Fibroblast of skin of left biceps (primary cell): ENCODE results near the gene HHAT.

ENCODE experiments used
- DNase-seq, 2 experiments: peaks; one replicate each; pipeline ENCODE4 v3.0.0-alpha.2; 2013; ENCODE audit warnings: low read depth in 2 of 2

Gene HHAT

DNA sequence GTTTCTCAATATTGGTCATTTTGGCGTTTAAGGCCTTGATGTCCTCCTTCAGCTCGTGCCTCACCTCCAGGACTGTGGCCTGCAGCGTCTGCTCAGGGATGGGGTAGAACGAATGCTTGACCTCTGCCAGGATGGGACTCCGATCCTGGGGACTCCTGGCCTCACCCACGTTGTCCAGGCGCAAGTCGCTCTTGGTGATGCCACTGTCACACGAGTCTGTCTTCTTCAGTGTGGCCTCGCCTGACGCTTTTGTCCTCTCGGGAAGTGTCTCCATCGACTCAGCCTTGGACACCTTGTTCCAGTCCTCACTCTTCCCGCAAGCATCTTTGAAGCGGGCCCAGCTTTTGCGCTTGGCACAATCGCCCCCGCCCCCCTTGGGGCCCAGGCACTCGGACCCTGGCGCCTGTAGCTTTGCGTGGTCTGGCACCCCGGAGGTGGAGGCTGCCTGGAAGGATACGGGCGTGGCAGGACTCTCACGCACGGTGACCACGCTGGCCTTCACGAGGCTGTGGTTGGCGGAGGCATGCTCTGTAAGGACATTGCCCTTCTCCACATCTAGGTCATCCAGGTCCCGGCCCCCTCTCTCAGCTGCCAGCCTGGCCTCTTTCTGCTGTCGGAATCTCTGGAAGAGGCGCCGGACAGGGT lies 354.8 kb downstream of the HHAT start:
- DNase-seq: no peak

DNA sequence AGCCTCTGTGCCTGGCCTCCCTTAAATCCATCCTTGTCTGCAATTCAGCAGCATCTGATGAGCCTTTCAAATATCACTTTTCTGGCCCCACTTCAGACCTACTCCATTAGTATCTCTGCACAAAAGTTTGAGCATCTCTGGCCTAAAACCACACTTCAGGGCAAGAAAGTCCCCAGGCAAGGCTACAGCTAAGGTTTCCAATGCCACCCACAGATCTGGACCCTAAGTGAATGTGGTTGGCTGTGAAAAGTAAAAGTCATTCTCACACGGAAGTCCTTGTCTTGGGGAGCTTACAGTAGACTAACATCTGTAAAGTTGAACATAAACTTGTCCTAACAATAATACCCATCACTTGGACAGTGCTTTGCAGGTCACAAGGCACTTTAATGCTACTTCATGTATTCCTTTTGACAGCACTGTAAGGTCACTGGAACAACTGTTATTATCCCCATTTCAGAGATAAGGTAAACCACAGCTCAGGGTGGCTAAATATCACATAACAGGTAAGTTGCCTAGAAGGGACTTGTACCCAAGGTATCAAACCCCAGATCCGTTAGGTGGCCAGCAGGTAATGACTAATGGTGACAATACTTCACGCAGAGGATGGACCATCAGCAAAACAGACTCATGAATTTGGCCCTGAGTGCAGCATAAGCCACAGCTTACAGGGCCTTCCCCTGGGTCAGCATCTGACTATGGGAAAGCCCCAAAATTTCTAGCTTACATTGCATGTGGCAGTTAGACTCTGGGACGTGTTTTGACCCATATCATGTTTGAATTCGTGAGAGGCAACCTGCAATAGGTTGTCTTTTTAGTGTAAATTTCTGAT lies 356.0 kb downstream of the HHAT start:
- no peak for DNase-seq

DNA sequence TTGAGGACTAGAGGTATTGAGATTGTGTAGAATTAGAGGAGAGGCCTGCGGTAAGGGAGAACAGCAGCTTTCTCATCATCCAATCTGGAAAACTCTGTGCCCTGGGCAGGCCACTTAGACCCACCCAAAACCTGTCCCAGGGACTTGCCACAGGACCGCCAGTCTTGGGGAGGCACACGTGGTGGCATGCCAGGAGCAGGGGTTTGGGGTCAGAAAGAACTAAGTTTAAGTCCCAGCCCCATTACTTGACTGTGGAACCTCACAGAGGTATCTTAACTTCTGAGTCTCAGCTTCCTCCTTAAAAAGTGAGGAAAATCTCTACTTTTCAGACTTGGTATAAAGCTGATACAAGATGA lies 356.6 kb downstream of the HHAT start:
- no peak for DNase-seq

DNA sequence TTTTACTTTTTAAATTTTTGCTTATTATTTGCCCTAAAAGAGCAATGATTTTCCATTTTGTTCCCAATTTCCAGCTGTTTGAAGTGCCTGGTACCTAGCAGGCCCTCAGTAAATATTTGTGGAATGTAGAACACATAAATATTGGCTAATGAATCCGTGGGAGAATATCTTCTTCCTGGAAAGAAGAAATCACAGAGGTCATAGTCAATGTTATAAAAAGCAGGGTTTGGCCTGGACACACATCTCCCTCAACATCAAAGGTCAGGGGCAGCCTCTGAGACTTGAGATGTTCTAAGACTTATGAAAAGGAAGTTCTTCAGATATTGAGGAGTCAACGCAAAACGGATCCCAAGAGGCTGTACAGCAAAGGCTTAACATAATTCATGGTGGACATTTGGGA lies 358.1 kb downstream of the HHAT start:
- DNase-seq: no peak

DNA sequence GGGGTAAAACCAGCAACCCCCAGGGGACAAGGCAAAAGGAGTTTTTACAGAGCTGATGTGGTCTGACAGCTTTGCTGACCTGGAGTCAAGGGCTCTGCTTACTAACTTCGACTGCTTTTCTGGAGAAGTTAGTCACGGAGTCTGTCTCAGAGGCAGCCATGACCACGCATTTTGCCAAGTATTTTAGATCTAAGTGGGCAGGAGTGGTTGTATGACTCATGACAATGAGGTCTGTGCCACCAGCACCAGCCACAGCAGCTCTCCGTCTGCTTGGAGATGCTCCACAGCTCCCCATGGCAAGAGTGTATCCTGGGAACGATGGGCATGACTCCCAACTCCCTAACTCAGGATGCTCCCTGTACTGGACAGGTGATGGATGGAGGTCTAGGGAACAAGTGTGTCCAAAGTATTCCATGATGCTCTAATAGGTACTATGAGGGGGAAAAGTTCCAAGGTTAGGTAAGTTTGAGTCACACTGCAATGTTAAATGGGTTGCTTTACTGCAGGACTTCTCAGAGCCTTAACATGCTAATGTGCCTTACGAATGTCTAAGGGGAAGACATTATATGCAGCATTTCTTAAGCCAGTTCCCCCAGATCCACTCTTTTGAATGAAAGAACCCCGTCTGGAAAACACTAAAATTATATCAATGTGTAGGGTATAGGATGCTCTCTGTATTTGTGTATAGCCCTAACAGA lies 359.0 kb downstream of the HHAT start:
- no peak for DNase-seq

DNA sequence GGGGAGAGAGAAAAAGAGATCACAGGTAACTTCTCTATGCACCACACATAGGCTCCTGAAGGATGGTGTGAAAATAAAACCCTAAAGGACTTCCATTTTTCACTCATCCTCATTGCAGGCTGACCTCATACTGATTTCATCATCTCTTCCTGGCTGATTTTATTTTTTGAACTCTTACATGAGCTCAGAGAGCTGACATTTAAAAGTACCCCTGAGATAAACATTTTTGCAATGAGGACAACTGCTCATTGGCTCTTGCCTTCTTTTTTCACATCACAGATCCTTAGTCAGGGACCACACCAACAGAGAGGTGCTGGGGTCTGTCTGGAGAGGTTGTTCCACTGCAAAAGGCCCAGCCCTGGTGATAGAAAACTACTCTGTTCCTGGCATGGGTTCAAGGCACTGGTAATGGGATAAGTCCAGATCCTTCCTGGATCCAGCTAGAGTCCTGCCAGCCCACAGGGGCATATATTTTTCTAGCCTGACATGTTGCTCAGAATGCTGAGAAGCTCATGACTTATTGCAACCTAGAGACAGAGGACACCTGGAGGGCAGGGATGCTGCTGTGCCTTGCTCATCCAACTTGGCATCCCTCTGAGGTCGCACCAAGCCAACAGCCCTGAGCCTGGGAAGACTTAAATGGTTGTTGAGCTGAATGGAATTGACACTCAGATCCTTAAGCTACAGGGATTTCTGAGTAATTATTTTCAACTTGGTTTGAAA lies 360.0 kb downstream of the HHAT start:
- no peak for DNase-seq

DNA sequence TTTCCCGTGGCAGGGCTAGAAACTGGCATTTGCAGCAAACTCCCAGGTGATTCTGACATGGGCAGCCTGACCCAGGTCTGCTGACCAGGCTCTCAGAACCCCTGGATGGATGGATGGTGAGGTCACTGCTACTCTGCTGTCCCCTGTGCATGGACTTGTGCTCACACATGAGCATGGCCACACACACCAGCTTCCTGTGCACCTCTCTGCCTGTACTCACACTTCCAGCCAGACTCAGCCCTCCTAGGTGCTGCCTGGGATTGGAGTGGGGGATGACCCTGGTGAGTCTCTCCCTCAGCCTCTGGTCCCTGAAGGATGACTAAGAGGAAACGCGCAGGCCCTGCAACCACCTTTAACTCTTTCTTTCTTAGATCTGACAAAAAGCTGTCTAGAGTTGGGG lies 361.1 kb downstream of the HHAT start:
- no peak for DNase-seq

DNA sequence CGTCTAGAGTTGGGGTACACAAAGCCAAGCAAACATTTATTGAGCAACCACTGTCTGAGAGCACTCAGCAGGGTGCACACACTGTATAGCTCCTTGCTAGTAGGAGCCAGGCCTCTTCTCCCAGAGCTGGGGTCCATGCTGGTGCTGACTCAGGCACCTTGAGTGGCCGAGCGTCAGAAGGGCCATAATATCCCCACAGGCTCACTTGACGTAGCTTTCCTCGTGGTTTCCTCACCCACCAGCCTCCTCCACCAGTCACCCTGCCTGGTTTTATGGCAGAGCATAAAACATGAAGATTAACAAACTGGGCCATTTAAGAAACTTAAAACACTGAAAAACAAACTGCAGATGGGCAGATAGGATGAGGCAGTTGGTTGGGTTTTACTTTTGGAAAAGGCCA lies 361.5 kb downstream of the HHAT start:
- no peak for DNase-seq

DNA sequence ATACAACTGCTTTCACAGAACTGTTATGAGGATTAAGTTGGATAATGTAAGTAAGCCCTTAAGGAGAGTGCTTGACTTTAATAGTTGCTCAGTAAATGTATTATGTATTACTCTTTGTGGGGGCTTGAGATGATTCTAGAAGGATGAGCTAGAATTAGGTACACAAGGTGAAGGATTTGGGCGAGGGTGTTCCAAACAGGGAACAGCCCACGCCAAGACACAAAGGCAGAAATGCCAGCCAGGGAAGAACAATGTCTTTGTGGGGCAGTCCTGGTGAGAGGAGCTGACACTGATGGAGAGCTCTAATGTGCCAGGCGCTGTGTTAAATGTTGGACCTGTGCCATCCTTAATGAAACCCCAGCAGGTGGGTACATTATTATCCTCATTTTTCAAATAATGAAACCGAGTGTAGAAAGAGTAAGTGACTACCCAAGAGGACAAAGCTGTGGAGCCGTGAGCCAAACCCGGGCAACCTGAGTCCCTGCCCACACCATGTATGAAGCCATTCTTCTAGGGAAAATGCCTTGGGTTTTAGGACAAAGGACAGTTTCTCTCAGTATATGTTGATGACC lies 362.4 kb downstream of the HHAT start:
- no peak for DNase-seq

DNA sequence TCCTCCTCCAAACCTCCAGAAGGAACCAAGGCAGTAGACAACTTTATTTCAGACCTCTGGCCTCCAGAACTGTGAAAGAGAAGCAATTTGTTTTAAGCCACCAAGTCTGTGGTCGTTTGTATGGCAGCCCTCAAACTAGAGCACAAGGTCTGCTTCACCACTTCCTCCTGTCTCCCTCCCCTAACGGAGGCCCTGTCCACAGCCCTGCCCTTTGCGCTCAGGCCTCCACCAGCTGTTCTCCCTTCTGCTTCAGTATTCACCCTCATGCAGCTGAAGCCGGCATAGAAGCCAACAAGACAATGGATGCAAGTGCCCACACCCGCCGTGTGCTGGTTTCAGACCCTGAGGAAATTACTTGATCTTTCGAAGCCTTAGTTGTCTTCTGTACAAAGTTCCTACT lies 364.1 kb downstream of the HHAT start:
- DNase-seq: no peak

DNA sequence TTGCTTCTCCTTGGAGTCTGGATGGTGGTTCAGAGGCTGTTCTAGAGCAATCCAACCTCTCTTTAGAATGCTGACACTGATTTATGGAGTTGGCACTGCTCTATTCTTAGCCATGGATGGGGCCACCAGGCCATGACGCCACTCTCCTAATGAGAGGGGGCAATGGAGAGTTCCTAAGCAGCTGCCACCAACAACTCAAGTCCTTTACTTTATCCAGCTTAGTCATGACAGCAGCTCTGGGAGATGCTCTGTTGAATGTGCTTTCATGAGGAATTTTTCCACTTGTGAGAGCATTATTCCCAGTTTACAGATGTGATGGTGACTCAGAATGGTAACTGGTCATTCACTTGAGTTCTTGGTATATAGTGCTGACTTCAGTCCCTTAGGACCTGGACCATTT lies 366.3 kb downstream of the HHAT start:
- DNase-seq: no peak

DNA sequence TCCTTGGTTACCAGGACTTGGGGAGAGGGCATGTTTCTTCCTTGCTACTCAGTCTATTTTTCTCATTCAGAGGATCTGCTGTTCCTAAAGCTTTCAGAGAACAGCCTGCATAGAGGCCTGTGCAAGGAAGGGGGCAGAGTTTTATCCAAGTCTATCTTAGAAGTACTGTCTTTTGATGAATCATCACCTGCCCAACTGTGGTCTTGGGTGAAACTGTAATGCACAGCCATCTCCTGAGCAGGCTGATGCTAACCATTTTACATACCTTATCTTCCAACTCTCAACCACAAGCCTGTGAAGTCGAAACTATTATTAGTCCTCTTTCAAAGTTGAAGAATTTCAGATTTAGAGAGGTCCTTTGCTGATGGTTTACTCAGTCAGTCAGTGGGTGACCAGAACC lies 368.0 kb downstream of the HHAT start:
- no peak for DNase-seq

DNA sequence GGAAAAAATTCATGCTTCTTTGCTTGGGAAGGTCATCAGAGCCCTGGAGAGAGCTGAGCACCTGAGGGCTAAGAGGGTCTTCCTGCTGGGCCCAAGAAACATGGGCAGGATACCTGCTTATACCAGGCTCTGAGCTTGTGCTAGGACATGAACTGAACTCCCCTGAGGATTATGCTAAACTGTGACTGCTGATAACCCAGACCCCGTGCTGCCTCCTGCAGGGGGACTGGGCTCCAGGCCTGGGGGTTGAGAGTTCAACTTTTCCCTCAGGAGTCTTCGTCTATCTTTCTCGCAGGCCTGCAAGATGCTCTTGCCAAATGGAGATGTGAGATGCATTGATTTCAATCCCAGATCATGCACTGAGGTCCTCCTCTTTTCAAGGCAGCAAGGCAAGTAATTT lies 368.5 kb downstream of the HHAT start:
- no peak for DNase-seq

DNA sequence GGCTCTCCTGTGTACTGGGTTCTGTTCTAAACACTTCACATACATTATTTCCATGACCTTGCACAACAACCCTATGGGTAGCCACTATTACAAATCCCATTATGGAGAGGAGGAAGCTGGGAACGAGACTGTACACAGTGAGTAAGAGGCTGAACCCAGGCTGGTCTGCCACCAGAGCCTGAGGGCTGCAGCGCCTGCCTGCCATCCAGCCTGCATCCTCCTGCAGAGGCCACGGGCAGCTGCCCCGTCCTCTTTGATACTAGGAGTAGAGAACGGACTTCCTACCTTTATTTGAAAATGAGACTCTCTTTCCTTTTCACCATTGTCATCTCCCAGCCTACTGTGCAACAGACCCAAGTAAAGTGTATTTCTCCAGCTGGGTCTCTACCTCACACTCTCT lies 370.0 kb downstream of the HHAT start:
- no peak for DNase-seq

DNA sequence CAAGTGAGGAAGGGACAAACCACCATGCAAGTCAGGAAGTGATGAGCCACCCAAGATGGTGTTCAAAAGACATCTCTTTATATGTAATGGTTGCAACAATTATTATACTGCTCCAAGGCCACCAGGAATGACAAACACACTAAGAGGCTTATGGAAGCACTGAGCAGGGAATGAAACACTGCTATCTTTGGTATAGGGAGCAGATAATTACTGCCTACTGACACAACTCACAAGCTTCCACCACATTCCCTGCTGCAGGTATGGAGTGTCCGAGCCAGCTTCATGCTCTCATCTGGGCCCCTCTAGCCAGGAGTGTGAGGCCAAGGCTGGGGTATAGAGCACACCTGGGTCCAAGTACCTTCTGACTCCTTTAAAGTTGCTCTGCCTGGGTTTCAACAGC lies 371.4 kb downstream of the HHAT start:
- no peak for DNase-seq

DNA sequence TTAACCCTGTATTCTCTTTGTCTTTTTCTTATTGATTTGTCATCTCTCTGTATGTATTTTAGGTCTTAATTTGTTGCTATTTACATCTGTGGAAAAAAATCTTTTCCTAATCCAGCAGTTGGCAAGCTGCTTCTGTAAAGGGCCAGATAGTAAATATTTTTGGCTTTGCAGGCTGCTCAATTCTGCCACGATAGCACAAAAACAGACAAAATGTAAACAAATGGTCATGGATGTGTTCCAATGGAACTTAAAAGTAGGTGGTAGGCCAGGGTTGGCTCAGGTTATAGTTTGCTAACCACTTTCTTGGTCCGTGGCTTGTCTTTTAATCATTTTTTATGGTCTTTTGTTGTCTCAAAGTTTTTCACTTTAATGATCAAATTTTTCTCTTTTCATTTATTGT lies 371.8 kb downstream of the HHAT start:
- no peak for DNase-seq

DNA sequence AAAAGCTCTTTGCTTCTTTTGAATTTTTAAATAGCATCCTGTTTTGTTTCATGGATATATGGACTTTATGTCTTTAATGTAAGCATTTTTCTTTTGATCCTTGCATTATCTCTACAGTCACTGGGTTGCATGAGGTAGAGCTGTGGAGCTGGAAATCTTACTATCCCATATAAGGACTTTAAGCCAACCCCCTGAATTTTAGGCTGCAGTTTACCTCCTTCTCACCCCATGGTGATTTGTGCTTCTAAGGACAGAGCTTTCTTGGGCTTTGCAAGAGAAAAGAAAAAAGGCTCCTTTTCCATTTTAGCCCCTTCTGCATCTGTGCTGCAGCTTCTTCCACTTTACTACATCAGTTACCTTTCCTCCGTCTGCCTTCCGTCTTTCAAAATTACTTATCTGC lies 373.8 kb downstream of the HHAT start:
- DNase-seq: no peak

DNA sequence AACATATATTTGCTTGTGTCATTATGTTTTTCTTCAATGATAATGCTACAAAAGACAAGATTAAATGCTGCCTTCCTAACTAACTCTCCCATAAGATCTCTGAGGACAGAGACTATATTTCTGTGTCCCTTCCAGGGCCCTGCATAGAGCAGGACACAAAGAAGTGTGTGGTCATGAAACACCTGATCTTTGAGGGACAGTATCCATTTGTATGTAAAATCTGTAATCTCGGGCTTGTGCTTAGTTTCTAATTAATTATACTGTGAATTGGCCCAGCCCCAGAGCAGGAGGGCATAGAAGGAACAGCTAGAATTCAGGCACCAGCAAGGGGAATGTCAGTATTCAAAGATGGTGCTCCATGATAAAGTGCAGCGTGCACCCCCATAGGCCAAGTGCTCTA lies 374.9 kb downstream of the HHAT start:
- no peak for DNase-seq

DNA sequence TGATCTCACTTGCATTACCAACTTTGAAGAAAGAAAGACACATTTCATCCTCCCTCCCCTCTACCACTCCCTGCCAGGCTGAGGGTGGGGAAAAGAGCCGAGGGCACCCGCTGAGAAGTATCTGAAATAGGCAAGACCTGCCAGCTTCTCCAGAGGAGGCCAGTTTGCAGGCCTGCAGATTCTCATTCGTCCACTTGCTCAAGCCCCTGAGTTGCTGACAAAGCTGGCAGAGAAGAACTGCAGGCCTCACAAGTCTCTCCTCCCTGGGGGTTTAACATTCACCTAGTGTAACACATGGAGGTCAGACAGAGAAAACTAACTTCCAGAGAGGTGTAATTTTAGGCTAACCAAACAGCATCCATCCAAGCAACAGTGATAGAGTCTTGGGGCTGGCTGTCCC lies 376.4 kb downstream of the HHAT start:
- DNase-seq: no peak

DNA sequence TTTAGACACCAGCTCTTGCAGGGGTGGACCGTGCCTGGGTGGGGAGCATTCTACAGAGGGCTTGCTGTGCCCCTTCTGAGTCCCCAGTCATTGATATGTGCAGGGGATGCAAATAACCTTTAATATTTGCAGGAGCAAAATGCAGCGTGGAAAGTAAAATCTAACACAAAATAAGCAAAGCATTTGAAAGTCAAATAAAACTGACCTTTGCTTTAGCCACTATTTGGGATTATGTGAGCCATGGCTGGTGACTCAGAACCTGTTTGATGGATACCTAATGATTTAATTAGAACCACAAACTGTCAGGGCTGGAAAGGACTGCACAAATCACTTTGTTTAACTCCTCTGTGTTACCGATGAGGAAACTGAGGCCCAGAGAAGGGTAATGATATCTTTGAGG lies 377.5 kb downstream of the HHAT start:
- DNase-seq: no peak

DNA sequence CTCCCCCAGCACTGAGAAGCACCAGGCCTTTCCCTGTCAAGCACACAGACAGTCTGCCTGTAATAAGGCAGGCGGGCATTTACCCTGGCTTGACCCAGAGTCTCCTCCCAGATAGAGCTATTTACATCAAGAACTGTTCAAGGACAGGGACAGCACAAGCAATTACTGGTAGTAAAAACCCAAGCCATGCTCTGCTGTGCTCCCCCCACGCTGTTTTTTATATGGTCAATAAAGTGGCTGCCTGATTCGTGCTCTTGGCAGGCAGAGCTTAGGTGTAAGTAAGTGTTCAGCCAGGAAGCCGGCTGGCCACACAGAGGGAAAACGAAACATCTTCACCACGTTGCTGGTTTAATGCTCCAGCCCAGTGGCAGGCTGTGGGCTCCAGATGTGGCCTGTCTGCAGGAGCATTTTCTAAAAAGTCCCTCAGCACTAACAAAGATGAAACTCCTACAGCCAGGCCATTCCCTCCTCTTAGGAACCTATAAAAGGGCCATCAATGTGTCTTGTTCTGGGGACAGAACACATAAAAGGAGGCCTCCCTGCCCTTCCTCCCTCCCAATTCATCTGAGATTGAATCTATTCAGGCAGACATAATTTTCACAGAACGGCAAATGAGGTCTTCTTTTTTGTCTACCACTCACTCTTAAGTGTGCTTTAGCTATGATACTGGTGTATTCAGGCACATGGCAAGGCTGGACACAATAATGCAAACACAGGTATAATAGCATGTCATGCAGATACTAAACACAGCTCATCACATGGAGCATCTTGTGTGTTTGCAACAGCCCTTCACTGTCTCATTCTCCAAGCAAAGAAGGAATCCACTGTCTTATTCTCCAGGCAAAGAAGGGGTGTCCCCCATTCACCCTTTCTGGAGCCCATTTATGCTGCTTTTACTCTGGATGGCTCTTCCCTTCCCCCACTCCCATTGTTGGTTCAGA lies 378.9 kb downstream of the HHAT start:
- DNase-seq: no peak
